K562 (cell line): ENCODE results near the gene SREBF1.

Source experiments
- ATF3 ChIP-seq, 2 experiments: fragments of 450-650 bp in 1 of 2; sonication (generic) in 1 of 2; formaldehyde crosslinking in 1 of 2; IDR thresholded peaks in 1 of 2; conservative IDR thresholded peaks in 1 of 2; 2 replicates each; pipeline versions ENCODE4 v1.6.1 to v1.8.1; 2016 to 2023; ENCODE audit warnings: mild to moderate bottlenecking in 2 of 2, moderate library complexity in 2 of 2, inconsistent platforms in 1 of 2, missing genetic modification reagents in 1 of 2
- CTCF ChIP-seq, 3 experiments: IDR thresholded peaks in 2 of 3; conservative IDR thresholded peaks in 1 of 3; 2 replicates each; pipeline ENCODE4 v1.5.1; 2011 to 2012; ENCODE audit warnings: low read length in 3 of 3, mild to moderate bottlenecking in 3 of 3, control low read depth in 2 of 3, improper control_type of control experiment in 1 of 3, inconsistent platforms in 1 of 3, low read depth in 1 of 3, mixed read lengths in 1 of 3, moderate library complexity in 1 of 3; ENCODE audit not compliant: insufficient read depth in 2 of 3
- ERF ChIP-seq: fragments of 450-650 bp; formaldehyde crosslinking; IDR thresholded peaks from 2 replicates; pipeline ENCODE4 v1.4.0; 2020; ENCODE audit warnings: mild to moderate bottlenecking, mixed read lengths
- TOE1 ChIP-seq, 2 experiments: fragments of 450-650 bp in 1 of 2; sonication (generic) in 1 of 2; formaldehyde crosslinking in 1 of 2; IDR thresholded peaks; 2 replicates each; pipeline versions ENCODE4 v1.7.1 to v1.8.0; 2016 to 2022; ENCODE audit warnings: borderline replicate concordance in 2 of 2, mild to moderate bottlenecking in 2 of 2, antibody characterized with exemption in 1 of 2, inconsistent platforms in 1 of 2, low read depth in 1 of 2, missing genetic modification reagents in 1 of 2, moderate library complexity in 1 of 2
- ZNF133 ChIP-seq: fragments of 250-450 bp; sonication (Bioruptor Pico); IDR thresholded peaks from 2 replicates; pipeline ENCODE4 v1.4.0; 2020; ENCODE audit warnings: mild to moderate bottlenecking
- ZNF175 ChIP-seq: fragments of 200-800 bp; sonication (Bioruptor generic); IDR thresholded peaks from 2 replicates; pipeline ENCODE4 v1.6.1; 2016; ENCODE audit warnings: low read depth, mild to moderate bottlenecking, missing genetic modification characterization, missing compliant biosample characterization
- TF ChIP-seq, protein P1 (sequence below): sonication (generic); formaldehyde crosslinking; IDR thresholded peaks from 2 replicates; pipeline ENCODE4 v1.8.1; 2023; ENCODE audit warnings: mild to moderate bottlenecking, missing genetic modification reagents
- TF ChIP-seq, protein P2 (sequence below), 2 experiments: fragments of 450-650 bp; formaldehyde crosslinking in 1 of 2; IDR thresholded peaks; 2 replicates each; pipeline versions ENCODE4 v1.4.0 to v1.6.1; 2014 to 2020; ENCODE audit warnings: mild to moderate bottlenecking in 2 of 2, borderline replicate concordance in 1 of 2, low read depth in 1 of 2
- TF ChIP-seq, protein P3 (sequence below): fragments of 250-450 bp; sonication (Bioruptor Pico); IDR thresholded peaks from 2 replicates; pipeline ENCODE4 v1.5.0; 2021; ENCODE audit warnings: mild to moderate bottlenecking, borderline replicate concordance

DNA sequence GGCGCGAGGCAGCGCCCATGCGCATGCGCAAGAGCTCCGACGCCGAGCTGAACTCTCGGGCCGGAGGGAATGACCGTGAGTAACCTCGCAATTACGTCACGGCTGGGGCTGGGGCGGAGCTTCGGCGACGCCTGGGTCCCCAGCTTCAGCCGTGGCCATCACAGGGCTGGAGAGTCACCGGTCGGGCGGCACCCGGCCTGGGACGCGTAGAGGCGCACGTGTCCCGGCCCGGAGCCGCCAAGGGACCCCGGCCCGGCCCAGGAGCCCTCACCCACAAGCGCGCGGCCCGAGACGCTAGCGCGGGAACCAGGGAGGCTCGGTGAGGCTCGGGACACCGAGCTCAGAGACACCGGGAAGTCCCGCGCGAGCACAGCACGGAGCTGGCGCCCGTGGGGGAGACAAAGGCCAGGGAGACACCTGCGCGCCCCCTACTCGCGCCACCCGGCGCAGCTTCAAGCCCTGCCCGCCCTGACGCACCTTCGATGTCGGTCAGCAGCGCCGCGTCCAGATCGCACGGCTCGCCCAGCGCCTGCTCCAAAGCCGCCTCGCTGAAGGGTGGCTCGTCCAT, 452 bp downstream of the SREBF1 start:
- peak; percentile 43; the same call in 1 of the 2 replicates for TF ChIP-seq ERF (CRISPR knock-in tag)
- TF ChIP-seq, protein P1, sequence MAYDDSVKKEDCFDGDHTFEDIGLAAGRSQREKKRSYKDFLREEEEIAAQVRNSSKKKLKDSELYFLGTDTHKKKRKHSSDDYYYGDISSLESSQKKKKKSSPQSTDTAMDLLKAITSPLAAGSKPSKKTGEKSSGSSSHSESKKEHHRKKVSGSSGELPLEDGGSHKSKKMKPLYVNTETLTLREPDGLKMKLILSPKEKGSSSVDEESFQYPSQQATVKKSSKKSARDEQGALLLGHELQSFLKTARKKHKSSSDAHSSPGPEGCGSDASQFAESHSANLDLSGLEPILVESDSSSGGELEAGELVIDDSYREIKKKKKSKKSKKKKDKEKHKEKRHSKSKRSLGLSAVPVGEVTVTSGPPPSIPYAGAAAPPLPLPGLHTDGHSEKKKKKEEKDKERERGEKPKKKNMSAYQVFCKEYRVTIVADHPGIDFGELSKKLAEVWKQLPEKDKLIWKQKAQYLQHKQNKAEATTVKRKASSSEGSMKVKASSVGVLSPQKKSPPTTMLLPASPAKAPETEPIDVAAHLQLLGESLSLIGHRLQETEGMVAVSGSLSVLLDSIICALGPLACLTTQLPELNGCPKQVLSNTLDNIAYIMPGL (CRISPR knock-in tag), result no peak
- no peak for TF ChIP-seq ZNF133 (CRISPR knock-in tag)
- no peak for TF ChIP-seq ZNF175 (CRISPR knock-in tag)
- TF ChIP-seq CTCF (IDR thresholded peaks at IDR 0.05 in 2 of 3, conservative IDR thresholded peaks at IDR 0.05 in 1 of 3; ENCODE audit: insufficient read depth in 2 of 3, low read depth in 1 of 3, low read length in 3 of 3), result no peak
- no peak for TF ChIP-seq TOE1 (IDR thresholded peaks at IDR 0.05; ENCODE audit: borderline replicate concordance)
- TF ChIP-seq TOE1 (CRISPR knock-in tag; IDR thresholded peaks at IDR 0.05; ENCODE audit: borderline replicate concordance, low read depth), result no peak
- TF ChIP-seq ATF3 (IDR thresholded peaks at IDR 0.05), result peak; percentile 88
- peak; percentile 77 for TF ChIP-seq ATF3 (CRISPR knock-in tag; conservative IDR thresholded peaks at IDR 0.05)
- TF ChIP-seq, protein P2, sequence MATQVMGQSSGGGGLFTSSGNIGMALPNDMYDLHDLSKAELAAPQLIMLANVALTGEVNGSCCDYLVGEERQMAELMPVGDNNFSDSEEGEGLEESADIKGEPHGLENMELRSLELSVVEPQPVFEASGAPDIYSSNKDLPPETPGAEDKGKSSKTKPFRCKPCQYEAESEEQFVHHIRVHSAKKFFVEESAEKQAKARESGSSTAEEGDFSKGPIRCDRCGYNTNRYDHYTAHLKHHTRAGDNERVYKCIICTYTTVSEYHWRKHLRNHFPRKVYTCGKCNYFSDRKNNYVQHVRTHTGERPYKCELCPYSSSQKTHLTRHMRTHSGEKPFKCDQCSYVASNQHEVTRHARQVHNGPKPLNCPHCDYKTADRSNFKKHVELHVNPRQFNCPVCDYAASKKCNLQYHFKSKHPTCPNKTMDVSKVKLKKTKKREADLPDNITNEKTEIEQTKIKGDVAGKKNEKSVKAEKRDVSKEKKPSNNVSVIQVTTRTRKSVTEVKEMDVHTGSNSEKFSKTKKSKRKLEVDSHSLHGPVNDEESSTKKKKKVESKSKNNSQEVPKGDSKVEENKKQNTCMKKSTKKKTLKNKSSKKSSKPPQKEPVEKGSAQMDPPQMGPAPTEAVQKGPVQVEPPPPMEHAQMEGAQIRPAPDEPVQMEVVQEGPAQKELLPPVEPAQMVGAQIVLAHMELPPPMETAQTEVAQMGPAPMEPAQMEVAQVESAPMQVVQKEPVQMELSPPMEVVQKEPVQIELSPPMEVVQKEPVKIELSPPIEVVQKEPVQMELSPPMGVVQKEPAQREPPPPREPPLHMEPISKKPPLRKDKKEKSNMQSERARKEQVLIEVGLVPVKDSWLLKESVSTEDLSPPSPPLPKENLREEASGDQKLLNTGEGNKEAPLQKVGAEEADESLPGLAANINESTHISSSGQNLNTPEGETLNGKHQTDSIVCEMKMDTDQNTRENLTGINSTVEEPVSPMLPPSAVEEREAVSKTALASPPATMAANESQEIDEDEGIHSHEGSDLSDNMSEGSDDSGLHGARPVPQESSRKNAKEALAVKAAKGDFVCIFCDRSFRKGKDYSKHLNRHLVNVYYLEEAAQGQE (IDR thresholded peaks at IDR 0.05; ENCODE audit: borderline replicate concordance), result no peak
- TF ChIP-seq, protein P2 (CRISPR knock-in tag; IDR thresholded peaks at IDR 0.05; ENCODE audit: low read depth), result peak; percentile 44; the same call in 1 of the 2 replicates
- TF ChIP-seq, protein P3, sequence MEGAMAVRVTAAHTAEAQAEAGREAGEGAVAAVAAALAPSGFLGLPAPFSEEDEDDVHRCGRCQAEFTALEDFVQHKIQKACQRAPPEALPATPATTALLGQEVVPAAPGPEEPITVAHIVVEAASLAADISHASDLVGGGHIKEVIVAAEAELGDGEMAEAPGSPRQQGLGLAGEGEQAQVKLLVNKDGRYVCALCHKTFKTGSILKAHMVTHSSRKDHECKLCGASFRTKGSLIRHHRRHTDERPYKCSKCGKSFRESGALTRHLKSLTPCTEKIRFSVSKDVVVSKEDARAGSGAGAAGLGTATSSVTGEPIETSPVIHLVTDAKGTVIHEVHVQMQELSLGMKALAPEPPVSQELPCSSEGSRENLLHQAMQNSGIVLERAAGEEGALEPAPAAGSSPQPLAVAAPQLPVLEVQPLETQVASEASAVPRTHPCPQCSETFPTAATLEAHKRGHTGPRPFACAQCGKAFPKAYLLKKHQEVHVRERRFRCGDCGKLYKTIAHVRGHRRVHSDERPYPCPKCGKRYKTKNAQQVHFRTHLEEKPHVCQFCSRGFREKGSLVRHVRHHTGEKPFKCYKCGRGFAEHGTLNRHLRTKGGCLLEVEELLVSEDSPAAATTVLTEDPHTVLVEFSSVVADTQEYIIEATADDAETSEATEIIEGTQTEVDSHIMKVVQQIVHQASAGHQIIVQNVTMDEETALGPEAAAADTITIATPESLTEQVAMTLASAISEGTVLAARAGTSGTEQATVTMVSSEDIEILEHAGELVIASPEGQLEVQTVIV, result no peak
